ENCODE data around the gene SDR39U1.
A peak's percentile ranks its signal among the peaks of the same experiment; 100 is the strongest.

The SDR39U1 gene

DNA sequence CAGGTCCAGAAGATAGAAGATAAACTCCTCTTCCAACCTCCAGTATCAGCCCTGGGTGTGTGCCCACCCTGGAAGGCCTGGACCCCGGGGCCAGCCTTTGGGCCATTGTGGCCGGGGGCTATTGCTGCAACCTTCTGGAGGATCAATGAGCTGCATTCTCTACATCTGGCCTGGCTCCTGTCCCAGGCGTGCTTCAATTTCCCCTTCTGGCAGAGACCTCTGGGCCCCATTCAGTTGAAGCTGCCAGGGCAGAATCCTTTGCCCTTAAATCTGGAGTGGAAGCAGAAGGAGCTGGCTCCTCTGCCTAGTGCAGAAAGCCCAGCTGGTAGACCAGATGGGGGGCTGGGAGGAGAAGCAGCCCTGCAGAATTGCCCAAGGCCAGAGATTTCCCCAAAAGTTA, 33.8 kb downstream of the SDR39U1 start:
- DNase-seq: no peak

DNA sequence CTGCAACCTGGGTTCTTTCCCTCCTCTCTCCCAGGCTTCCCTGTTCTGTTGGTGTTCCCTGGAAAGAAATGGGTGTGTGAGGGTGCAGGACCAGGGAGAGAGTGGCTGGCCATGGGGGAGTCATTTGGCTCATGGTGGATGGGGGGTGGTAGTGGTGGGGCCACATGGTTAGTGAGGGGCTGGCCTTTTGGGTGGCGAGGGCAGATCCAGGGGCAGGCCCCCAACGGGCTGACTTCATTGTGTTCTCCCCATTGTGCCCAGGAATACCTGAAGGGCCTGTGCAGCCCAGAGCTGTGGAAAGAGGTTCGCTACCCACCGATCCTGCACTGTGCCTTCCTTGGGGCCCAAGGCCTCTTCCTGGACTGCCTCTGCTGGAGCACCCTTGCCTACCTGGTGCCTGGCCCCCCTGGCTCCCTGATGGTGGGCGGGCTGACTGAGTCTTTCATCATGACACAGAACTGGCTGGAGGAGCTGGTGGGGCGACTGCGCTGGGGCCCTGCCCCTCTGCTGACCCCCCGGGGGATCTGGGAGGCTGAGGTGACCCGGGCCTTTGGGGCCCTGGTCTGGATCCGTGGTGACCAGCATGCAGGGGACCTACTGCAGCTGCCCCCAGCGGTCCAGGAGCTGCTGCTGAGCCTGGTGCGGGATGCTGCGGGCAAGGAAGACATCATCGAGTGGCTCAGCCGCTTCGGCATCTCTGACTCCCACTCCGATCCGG, 34.8 kb downstream of the SDR39U1 start:
- DNase-seq: no peak

DNA sequence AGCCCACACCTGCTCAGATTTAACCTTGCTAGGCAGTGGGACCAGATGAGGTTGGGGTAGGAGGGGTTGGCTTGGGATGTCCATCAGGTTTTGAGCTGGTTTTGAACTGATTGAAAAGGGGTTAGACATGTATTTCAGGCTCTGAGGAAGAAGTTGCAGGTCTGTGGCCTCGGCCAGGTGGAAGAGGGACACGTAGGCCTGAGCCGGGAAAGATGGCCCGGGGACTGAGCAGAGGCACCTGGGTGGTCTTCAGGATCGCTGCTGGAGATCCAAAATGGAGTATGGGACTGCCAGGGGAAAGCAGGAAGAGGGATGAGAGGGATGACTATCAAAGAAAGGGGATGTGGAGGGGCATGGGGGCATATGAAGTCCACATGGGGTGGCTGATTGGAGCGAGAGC, 36.2 kb downstream of the SDR39U1 start:
- no peak for DNase-seq

DNA sequence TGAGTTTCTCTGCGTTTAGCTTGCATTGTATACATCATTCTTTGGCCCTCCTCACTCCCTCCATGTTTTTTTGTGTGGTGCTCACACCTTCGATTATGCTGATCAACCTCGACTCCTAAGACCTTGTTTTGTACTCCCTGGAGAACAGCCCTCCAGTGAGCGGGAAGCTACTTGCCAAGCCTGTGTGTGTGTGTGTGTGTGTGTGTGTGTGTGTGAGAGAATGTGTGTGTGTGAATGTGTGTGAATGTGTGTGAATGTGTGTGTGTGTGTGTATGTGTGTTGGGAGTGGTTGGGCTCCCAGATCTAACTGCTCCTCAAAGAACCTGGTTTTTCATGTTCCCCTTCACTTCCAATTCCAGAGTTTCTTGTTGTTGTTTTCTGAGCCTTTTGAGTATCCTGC, 37.8 kb downstream of the SDR39U1 start:
- no peak for DNase-seq

DNA sequence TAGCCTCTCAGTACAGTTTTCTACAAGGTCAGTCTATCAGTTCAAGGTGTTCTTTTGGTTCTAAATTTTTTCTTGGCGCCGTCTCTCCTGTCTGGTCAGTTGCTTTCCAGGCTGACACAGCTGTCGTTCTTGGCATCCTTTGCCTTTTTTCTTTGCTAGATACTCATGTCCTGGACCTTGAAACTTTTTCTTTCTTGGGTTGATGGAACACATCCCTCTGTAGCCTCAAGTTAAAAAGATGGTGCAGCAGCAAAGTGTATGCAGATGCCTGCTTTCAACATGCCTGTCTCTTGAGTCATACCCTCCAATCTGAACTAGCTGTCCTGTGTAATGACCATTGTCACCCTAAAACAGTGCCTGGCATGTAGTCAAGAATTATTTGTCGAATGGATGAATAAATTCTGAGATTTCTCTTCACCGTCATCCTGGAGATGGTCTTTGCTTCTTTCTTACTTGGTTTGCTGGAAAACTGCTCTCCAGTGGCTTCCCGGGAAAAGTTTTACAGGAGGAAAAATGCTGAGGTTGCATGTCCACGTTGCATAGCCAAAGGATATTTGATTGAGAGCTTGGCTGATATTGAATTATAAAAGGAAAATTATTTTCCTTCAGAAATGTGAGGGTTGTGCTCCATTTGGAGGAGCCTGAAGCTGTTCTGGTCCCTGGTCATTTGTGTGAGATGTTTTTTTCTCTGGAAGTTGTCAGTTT, 39.1 kb downstream of the SDR39U1 start:
- no peak for DNase-seq

DNA sequence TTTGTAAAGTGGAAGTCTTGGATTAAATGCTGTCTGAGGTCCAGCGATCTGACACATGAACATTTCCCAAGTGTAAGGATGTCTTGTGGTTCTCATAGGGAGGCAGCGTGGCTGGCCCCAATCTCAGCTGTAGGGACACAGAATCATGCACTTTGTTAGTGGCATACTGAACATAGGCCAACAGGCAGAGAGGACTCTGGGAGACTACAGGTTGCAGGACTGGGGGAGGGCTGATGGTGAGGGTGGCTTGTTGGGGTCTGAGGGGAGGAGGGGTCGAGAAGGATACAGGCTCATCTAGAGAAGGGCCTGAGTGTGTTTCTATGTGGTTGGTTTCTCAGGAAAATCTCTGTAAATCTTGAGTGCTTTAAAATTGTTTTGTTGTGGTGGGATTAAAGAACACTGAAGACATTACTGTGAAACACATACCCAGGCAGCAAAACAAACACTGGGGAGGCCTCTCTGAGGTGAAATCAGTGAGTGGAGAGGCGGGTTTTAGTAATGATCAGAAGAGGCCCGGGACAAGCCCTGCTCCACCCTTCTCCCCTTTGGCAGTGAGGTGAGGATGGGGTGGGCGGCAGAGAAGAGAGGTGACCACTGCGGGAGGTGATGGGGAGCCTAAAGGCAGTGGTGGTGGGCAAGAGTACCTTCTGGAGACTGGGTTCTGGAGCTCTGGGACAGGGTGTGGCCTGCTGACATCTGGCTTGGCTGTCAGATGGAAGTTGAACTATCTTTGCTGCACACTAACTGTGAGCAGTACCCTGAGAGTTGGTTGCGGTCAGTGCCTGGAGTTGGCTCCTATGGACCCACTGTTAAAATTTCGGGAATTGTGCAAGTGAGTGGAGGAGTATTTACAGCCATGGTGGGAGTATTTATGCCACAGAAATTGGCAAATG, 40.5 kb downstream of the SDR39U1 start:
- DNase-seq: no peak

DNA sequence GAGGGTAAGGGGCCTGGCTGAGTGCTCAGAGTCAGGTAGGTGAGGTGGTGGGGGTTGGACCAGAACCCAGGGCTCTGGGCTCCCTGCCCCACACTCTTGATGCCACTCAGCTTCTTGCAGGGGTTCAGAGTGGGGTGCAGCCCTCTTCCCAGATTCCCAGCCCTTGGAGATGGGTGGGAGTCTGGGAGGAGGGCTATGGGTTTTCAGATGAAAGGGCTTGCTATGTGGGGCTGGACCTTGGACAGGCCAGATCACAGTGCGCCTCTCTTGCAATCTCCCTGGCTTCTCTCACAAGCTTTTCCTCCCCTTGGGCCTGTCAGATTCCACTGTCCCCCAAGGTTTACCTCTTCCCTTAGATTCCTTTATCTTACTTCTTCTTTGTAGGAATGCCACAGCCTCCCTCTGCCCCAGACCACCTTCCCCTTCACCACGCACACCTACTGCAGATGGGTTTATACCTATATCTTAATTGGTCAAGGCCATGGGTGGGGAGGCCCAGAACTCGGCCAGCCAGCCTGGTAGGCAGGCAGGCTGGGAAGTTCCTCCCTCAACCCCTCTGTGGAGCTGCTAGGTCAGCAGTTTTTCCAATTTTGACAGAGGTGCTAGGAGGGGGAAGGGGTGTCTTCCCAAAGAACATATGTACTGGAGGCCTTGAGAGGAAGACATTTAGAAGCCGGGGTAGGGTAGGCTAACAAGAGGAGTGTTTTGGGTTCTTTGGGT, 42.4 kb downstream of the SDR39U1 start:
- no peak for DNase-seq

DNA sequence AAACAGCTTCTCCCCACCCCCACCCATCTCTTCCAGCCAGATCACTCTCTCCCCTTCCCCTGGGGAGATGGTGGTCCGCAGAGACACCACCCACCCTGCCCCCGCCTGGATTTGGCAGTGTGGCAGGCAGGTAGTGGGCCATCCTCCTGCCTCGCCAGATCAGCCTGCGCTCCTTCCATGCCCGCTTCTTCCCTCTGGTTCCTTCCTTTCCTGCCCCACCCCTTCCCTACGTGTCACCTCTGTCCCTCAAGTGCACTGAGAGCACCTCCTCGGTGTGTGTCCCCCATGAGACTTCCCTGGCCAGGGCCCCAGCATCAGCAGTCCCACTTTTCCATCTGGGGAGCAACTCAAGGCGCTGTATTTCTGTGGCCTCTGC, 43.1 kb downstream of the SDR39U1 start:
- DNase-seq: no peak

DNA sequence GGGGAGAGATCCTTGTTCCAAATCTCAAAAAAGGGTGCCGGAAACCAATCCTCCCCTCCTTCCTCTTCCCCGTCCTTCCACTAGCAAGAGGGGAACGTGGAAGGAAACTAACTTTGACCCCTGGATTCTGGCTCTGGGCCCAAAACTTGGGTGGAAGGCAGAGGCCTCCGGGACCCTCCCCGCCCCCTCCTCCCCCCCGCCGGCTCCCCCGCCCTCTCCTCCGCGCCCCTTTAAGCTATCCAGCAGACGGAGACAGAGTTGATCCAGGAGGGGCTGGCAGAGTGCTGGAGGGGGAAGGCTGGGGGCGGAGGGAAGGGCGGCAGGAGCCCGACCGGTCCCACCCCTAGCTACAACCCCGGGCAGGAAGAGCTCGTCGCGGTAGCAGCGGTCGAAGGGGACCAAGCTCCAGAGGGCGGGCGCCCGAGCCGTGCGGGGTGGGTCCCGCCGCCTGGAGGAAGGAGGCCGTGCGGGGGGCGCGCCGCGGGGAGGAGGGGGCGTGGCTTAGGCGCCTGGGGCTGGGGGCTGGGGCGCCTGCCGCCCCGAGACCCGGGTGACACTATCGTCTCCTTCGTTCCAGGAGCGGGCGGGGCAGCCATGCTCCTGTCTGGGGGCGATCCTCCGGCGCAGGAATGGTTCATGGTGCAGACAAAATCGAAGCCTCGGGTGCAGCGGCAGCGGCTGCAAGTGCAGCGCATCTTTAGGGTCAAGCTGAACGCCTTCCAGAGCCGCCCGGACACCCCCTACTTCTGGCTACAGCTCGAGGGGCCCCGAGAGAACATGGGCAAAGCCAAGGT, 43.7 kb downstream of the SDR39U1 start, which contains the start of gene NYNRIN:
TSS of gene NYNRIN (plus strand) at position 351 of the 794 bp plus-strand sequence. CDS start at position 595, 244 bp downstream.
- DNase-seq: peak; percentile 17

DNA sequence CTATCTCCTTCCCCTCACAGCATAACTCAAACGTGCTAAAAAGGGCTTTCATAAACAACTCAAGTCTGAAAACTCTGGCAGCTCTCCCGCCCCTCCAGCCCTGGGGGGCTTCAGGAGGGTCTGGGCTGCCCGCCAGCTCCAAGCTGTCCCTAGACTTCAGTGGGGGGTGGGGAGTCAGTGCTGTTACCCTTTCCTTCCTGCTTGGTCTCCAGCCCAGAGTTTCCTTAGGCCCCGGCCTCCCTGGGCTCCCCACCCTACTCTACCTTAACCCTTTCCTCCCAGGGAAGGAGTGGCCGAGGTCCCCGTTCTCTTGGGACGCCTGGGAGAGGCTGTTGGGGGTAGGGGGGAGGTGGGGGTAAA, 44.3 kb downstream of the SDR39U1 start:
- no peak for DNase-seq

DNA sequence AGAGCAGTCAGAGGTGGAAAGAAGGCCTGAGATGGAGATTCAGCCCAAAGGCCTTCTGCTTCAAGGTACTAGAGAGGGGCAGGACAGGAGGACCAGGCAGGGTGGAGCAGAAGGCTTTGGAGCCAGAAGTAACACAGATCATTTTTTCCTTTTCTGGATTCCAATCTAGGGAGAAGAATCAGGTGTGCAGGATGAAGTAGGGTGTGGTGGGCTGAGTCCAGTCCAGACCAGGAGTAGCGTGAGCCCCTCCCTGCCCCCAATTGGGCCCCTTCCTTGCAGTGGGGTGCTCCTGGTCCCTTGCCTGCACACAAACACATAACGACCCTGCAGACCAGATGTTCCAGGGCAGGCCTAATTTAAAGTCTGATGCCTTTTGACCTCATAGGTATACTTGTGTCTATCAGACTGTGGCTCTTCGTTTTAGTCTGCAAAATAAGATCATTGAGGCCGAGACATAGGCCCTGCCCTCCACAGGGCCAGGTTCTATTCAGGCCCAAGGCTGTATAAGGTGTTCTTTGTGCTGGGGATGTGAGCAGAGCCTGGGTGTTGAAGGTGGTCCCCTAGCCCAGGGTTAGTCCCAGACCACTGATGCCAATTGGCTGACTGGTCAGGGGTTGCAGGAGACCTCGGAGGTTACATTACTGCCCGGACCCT, 44.8 kb downstream of the SDR39U1 start:
- DNase-seq: no peak

DNA sequence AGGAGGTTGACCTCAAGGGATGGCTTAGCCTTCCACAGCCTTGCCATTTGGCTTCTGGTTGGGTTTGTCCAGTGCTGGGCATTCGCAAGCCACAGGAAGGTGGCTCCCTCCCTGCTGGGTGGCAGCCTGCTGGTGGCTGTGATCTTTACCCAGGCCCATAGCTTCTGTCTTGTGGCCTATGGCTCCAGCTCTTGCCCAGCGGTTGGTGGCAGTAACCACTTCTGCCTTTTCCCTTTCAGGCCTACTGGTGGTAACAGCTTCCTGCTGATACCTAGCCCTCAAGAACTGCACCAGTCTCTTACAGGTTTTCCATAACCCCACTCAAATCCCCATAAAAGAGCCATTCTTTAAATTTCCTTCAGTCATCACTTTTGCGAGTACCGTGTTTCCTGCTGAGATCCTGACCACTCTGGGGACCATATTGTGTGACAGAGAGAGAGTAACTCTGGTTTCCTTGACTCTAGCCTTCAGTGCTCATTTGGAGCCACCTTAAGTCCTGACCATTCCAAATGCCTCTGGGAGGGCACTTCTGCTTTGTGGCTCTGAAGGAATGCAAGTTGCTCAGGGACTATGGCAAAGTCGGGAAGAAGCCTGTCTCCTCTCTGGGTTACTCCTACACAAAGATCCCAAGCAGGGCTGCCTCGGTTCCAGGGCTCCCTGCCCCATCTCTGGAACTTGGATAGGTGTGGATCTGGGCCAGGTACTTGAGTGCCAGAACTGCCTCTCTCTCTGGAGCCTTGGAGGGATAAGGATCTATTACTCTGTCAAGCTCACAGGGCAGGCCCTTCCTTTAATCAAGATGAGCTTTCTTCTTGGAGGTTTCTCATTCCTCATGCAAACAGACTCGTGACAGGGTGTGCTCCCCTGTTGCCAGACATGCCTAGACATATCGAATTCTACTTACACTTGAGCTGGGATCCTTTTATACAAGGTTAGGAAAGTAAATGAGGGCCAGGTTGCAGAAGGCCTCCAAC, 46.7 kb downstream of the SDR39U1 start:
- no peak for DNase-seq

DNA sequence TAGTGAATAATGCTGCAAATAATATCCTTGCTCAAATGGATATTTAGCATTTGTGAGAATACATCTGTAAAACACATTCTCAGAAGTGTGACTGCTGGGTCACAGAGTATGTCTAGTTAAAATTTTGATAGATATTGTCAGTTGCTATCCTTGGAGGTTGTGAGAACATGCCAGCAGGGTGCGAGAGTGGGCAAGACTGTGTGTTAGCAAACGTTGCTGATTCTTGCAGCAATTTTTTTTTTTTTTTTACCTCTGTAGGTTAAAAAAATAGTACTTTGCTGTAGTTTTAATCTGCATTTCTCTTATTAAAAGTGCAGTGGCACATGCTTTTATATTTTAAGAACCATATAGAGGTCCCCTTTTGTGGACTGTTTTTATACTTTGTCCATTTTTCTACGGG, 48.3 kb downstream of the SDR39U1 start:
- no peak for DNase-seq

DNA sequence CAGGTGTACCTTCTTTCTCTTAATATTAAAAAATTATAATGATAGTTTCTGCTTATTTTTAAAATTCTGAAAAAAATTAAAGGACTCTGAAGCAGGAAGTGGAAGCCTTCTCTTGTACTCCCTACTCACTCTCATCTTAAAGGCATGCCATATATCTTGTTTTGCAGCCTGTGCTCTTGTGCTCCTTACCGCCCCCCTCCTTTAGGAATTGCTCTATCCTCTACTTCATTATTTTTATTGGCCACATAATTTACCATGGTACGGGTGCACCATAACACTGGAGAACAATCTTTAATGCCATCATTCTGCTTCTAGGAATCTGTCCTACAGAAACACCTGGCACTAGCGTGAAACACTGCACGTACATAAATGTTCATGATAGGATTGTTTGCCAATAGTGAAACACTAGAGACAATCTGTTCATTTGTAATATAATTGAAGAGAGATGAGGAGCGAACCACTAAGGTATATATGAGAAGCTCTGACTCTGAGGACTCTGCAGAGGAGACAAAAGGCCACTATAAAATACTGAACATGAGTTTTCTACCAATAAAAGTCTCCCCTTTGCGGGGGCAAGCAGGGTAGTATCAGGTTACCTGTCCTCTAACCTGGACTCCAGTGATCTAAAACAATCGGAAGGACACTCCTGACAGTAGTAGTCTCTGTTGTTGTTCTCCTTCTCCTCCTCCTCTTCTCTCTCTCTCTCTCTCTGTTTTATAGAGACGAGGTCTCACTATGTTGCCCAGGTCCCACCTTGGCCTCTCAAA, 50.1 kb downstream of the SDR39U1 start:
- DNase-seq: peak; percentile 23

DNA sequence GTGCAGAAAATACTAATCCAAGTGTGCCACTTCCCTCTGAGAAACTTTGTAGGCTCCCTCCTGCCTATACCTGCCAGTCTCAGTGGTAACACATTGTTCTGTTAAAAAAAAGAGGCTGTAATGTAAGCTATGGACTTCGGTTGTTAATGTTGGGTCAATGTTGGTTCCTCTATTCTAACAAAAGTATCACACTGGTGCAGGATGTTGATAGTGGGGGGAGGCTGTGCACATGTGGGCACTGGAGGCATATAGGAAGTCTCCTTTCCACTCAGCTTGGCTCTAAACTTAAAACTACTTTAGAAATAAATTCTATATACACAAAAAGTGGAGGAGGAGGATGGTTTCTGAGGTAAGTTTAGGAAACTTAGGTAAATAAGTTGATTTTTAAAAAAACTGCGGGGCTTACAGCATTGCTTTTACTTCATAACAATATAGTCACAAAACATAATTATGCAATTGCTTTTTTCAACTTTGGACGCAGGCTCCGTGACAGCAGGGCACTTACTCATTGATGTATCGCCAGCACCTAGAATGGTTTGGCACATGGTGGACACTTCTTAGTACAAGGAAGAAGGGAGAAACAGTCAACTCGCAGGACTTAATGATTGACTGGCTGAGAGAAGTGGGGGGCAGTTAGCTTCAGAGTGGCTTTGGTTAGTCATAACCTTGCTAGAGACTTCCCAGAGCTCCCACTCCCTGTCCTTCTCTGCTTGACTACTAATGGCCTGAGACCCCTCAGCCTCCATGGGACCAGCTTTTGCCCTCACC, 51.7 kb downstream of the SDR39U1 start:
- no peak for DNase-seq

Measured in NCI-H1436 (cell line).